ENCODE results near the gene ATP5F1A.
"Not testable (repeated sequence)": the region's sequence is repeated elsewhere in the genome, so short reads cannot be mapped to it uniquely, and the experiment has no call there.

The ATP5F1A gene

DNA sequence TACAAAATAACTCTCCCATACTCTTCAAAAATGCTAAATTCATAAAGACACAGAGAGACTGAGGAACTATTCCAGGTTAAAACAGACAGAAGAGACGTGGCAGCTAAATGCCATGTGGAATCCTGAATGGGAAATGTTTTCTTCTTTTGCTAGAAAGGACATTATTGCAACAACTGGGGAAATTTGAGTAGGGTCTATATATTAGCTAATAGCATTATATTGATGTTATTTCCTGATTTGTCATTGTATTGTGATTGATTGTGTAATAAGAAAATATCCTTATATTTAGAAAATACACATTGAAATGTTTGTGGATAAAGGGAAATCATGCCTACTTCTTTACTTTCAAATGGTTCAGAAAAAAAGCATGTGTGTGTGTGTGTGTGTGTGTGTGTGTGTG is 49.5 kb downstream of the ATP5F1A start:
- in situ Hi-C loops (cut with HindIII; ENCODE audit: low sequenced_read_pairs): no loop called here

DNA sequence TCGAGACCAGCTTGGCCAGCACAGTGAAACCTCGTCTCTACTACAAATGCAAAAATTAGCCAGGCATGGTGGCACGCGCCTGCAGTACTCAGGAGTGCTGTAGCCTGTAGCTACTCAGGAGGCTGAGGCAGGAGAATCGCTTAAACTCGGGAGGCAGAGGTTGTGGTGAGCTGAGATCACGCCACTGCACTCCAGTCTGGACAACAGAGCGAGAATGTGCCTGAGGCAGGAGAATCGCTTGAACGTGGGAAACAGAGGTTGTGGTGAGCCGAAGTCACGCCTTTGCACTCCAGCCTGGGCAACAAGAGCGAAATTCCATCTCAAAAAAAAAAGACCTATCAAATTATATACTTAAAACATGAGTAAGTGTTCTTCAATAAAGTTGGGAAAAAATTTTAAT is 50.7 kb downstream of the ATP5F1A start:
- in situ Hi-C loops (cut with HindIII; ENCODE audit: low sequenced_read_pairs): not testable (repeated sequence)

DNA sequence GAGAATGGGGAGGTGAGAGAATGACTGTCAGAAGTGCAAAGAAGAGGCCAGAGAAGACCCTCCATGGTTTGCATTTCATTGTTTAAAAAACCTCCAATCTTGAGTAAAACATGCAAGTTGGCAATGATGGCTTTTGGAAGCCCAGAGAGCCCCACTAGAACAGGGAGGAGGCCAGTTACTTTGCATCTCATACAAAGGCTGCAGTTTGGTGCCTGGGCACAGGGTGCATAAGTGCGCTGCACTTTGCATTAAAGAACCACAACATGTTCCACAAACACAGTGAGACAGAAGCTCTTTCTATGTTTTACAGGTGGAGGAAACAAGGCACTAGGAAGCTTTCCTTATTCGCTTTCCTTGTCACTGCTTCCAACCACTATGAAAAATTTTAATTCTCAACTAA is 51.4 kb downstream of the ATP5F1A start:
- in situ Hi-C loops (cut with HindIII; ENCODE audit: low sequenced_read_pairs): no loop called here

DNA sequence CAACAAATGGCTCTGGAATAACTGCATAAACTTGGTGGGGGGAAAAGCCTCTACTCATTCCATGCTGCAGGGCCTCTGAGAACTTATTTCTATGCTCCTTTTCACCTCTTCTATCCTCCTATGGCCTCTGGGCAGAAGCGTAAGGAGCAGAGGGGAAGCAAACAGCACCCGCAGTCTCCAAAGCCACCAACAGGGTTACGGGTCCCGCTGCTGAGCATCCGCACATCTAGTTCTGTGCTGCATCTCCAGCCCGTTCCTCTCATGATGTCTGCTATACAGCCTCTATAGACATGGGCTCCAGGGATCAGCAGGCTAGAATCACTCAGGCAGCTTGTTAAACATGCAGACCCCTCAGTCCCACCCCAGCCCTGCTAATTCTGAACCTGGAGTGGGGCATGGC is 52.0 kb downstream of the ATP5F1A start:
- in situ Hi-C loops (cut with HindIII; ENCODE audit: low sequenced_read_pairs): no loop called here

DNA sequence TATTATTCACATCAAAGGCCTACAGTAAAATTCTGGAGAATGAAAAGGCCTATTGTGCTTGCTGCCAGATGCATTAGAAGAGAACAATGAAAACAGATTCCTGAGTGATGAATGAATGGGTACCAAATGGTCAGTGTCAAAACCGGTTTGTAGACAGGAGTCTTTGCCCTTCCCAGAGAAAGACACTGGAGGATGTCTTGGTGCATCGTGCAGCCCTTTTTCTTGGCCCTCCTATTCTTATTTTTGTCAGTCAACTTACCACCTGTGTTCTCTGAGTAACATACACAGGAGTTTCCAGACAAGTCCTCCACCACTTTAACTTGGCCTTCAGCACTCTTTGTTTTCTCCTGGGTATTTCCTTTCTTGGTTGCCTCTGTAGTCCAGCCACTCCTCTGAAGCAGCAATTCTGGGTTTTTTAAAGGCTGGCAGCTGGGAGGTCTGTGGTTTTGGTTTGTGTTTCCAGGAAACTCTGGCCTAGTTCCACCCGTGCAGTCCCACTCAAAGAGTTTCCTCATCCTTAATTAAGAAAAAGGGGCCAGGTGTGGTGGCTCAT is 55.4 kb downstream of the ATP5F1A start:
- in situ Hi-C loops (cut with HindIII; ENCODE audit: low sequenced_read_pairs): no loop called here

DNA sequence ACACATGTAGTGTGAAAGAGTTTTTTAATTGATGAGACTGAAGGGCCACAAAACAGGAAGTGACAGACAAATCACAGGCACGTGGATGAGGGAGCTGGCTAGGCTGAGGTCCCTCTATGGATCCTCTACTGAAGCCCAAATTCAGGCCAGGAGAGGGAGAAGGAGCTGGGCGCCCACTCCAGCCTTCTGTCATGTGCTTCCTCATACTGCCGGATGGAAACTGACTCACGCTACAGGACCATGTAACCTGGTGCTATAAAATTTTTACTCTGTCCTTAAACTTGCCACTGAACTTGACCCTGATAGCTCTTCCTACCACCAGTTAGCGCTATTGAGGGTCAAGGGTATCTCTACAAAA is 57.4 kb downstream of the ATP5F1A start:
- in situ Hi-C loops (cut with HindIII; ENCODE audit: low sequenced_read_pairs): no loop called here

DNA sequence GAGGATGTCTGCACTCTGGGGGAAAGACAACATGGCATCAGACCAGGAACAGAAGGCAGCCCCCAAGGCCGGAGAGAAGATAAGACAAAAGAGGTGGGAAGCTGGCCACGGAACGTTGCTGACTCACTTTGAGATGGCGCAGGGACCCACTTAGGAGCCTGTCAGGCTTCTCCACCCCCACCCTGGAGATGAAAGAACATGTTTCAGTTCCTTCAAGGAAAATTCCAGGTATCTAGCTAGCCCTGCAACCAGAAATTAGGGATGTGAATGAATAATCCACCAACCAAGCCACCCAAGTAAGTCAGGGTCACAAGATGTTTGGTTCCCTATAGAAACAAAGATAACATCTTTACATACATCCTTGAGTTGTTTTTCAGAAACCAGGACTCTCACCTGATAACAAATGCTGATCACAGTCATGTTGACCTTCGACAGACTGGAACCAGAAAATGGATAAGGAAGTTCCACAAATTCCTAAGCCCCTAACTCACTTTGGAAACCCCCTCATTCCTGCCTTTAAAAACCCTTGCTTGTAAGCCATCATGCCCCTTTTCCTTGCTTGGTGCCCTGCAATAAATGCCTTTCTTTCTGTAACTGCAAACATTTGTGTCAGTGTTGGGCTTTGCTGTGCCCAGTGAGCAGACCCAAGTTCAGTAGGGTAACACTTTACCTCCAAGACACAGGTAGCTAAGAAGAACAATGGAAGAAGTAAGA is 57.9 kb downstream of the ATP5F1A start:
- in situ Hi-C loops (cut with HindIII; ENCODE audit: low sequenced_read_pairs): no loop called here

DNA sequence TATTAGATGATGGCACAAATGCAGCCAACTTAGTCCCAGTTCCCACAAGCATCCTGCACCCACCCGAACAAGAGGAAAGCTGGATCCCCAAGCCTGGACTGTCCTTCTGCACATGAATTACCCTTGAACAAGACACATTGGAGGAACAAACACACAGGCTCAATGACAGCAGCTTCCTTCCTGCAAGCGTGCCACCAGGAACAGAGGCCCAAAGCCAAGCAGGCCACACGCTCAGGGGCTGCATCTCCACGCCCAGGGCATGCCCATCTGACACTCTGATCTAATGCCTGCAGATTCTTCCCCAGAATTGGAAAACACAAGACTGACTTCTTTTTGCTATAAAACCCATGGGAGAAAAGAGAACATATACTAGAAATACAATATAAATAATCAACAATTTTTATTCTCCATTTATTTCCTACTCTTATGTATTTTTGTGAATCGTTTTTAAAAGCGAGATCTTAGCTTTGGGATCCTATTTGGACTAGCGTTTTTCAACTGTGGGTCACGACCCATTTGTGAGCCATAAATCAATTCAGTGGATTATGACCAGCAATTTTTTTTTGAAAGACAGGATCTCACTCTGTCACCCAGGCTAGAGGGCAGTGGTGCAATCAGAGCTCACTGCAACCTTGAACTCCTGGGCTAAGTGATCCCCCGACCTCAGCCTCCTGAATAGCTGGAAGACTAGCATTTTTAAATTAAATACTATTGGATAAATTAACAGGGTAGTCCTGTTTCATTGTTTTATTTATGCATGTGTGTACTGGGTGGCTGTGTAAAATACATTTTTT is 60.4 kb downstream of the ATP5F1A start:
- in situ Hi-C loops (cut with HindIII; ENCODE audit: low sequenced_read_pairs): no loop called here

DNA sequence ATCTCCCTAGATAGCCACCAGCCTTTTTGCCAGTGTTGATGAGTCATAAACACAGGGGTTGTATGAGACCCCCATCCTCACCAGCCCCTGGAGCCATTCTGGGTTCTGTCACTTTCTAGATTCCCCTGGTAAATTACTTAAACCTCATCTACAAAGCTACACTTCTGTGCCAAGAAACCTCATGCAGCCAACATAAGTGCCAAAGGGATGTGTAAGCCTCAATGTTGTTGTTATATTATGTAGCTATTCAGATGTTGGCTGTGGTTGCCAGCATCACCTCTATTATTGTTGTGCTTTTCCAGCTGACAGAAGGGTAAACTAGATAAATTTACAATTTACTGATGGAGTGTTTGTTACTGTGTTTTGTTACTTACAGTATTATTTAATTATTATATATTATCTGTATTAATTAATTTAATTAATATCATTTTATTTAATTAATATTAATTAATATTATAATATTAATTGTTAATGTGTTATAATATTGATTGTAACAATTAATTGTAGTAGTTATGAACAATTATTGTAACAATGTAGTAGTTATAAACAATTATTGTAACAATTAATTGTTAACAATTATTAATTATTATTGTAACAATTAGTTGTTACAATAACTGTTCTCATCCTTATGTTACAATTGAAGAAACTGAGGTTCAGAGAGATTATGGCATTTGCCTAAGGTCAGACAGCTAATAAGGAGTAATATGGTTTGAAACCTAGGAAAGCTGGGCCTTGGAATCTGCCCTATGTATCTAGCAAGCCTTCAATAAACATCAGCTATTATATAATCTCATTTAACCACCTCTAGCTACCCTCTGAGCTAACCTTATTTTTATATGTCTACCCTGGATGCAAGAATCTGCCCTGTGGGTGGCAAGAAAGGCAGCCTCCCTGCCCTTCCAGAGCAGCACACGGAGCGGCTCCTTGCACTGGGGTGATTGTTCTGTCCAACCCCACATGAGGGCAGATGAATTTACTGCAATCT is 62.1 kb downstream of the ATP5F1A start:
- in situ Hi-C loops (cut with HindIII; ENCODE audit: low sequenced_read_pairs): no loop called here

DNA sequence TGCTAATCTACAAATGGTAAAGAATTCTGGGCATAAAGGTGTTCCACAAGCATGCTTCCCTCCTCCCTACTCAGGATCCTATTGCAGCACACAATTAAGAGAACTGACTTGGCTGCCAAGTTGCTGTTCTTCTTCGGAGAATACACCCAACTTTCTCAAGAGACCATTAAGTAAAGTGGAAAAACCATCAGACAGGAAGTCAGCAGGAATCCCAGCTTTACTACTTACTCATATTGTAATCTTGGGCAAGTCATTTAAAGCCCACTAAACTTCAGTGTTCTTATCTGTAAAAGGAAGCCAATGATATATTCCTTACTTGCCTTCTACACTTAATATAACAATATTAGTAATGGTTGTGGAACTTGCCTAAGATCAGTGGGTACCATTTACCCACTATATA is 63.9 kb downstream of the ATP5F1A start:
- in situ Hi-C loops (cut with HindIII; ENCODE audit: low sequenced_read_pairs): no loop called here

DNA sequence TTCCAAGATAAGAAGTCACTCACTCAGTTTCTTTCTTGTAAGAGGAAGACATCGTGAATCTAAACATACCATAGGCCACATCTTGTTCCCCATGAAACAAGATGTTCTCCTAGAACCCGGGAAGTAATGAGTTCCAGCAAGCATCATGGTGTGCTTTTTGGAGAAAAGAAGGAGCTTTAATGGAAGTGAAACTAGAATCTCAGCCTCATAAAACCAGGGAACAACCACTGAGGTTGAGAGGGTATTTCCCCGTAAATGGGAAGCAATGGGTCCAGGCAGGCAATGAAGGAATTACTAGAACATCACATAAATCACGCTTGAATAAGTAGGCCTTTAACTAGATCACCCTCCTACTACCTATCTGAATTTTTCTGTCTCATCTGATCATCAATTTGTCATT is 66.4 kb downstream of the ATP5F1A start:
- in situ Hi-C loops (cut with HindIII; ENCODE audit: low sequenced_read_pairs): no loop called here
